CD4-positive, alpha-beta T cell treated with Interleukin-15 for 1 hour (primary cell): ENCODE measurements around the gene RFLNA.
"Not testable (repeated sequence)": the region's sequence is repeated elsewhere in the genome, so short reads cannot be mapped to it uniquely, and the experiment has no call there.

Experiments
- DNase-seq: peaks from one replicate; pipeline ENCODE4 v3.0.0-alpha.2; 2020

RFLNA gene

GRCh38 chr12:124321556-124322270, 26.8 kb downstream of the RFLNA start:
- DNase-seq = no peak

- no peak for DNase-seq
Measured at GRCh38 chr12:124322271-124322998, 27.5 kb downstream of the RFLNA start.

GRCh38 chr12:124322999-124323328, 28.1 kb downstream of the RFLNA start:
- DNase-seq = not testable (repeated sequence)

- DNase-seq = no peak
Measured at GRCh38 chr12:124323771-124324530, 29.1 kb downstream of the RFLNA start.

GRCh38 chr12:124324803-124325705, 30.2 kb downstream of the RFLNA start:
- DNase-seq = no peak

- no peak for DNase-seq
Measured at GRCh38 chr12:124326104-124326503, 31.2 kb downstream of the RFLNA start.

- DNase-seq = no peak
Measured at GRCh38 chr12:124326871-124327270, 32.0 kb downstream of the RFLNA start.

GRCh38 chr12:124327362-124328043, 32.6 kb downstream of the RFLNA start:
- DNase-seq = no peak

GRCh38 chr12:124328116-124328515, 33.2 kb downstream of the RFLNA start:
- DNase-seq = no peak

- no peak for DNase-seq
Measured at GRCh38 chr12:124328636-124329035, 33.7 kb downstream of the RFLNA start.

GRCh38 chr12:124332058-124332672, 37.3 kb downstream of the RFLNA start:
- DNase-seq = no peak

- DNase-seq = no peak
Measured at GRCh38 chr12:124332900-124333299, 38.0 kb downstream of the RFLNA start.

- no peak for DNase-seq
Measured at GRCh38 chr12:124333724-124334123, 38.8 kb downstream of the RFLNA start.

- DNase-seq = no peak
Measured at GRCh38 chr12:124334266-124334665, 39.4 kb downstream of the RFLNA start.

GRCh38 chr12:124334976-124335375, 40.1 kb downstream of the RFLNA start:
- DNase-seq = no peak

- DNase-seq = no peak
Measured at GRCh38 chr12:124335426-124336183, 40.7 kb downstream of the RFLNA start.

- no peak for DNase-seq
Measured at GRCh38 chr12:124336184-124336437, 41.2 kb downstream of the RFLNA start.

GRCh38 chr12:124336742-124337520, 42.0 kb downstream of the RFLNA start:
- DNase-seq = no peak

GRCh38 chr12:124337622-124338021, 42.7 kb downstream of the RFLNA start:
- DNase-seq = no peak

GRCh38 chr12:124338448-124338847, 43.6 kb downstream of the RFLNA start:
- no peak for DNase-seq
